NCI-H2081 (cell line): ENCODE results near the gene RAG1.

Source experiments
- DNase-seq, 2 experiments: peaks; one replicate each; lab custom pipeline; 2025; lab: John Stamatoyannopoulos, UW

The RAG1 gene

DNA sequence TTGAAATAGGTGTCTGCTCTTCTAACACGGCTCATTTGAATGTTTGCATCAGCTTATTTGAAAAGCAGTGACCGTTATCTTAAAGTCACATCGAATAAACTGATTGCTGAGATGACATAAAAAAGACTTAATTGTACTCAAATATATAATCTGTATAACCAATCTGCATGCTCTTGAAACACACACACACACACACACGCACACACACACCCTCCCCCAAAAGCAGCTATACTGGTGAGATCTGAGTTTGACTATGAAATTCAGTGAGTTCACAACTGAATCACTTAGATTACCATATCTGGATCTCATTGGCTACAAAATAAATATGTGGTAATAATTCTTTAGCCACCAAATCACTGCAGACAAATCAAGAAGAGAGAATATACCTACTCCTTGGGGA, 22.7 kb downstream of the RAG1 start:
- DNase-seq = no peak

DNA sequence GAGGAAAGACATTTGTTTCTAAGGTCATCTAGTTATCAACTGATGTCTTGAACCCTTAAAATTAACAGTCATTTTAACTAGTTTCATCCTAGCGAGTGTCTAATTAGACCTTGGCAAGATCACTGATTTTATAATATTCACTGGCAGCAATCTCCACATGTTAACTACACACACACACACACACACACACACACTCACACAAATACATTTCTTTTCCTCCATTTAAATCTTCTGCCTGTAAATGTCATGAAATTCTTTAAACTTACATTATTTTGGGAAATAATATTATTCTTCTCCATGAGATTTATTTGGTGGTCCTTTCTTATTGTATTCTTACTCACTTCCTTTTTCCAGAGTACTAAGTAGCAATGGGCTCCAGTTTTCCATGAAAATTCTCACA, 23.6 kb downstream of the RAG1 start:
- DNase-seq = no peak

DNA sequence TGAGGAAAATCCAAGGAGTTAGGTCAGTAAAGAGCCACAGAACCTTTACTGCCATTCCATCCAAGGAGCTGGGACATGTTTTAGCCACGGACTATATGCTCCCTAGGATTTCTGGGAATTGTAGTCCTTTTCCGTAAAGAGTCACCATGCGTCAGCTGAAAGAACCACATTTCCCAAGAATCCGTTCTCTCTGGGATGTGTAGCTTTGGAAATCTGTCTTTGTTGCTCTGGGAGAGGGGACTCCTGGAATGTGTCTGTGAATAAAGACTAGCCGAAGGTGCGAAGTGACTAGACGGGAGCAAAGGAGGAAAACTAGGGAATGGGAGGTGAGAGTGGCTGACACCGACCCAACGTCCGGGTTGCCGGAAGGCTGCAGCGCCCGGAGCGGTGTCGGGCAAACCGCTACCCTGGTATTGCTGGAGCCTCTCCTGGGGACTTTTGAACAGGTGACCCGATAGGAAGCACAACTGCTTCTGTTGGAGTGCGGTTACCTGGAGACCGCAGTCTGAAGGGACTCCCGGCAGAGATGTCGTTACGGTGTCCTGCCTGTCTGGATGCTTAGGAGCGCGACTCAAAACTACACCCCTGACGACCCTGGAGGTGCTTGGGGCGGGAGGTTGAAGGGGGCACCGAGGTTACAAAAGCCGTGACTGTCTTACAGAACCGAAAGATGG, 26.6 kb downstream of the RAG1 start, which contains the start of gene IFTAP:
TSS of gene IFTAP (plus strand) at position 187 of the 674 bp plus-strand sequence. CDS start 15,602 bp downstream, outside the sequence.
- peak; percentile 79 to 95 for DNase-seq

DNA sequence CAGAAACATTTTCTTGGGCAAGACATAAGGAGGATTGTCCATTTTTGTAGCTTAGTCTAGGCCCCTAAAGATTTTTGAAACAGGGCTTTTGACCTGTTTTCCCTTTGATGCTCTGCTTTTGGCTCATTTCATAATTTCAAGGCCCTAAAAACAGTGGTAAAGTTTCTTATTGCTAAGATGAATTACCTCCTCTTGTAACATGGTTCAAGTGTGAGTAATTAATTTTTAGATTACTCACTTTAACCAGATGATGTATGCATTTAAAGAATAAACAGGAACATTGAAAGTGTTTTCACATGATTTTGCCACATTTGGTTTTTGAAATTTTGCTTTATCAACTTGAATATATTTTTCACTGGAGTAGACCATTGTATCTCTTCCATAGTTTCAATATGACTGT, 29.1 kb downstream of the RAG1 start:
- no peak for DNase-seq

DNA sequence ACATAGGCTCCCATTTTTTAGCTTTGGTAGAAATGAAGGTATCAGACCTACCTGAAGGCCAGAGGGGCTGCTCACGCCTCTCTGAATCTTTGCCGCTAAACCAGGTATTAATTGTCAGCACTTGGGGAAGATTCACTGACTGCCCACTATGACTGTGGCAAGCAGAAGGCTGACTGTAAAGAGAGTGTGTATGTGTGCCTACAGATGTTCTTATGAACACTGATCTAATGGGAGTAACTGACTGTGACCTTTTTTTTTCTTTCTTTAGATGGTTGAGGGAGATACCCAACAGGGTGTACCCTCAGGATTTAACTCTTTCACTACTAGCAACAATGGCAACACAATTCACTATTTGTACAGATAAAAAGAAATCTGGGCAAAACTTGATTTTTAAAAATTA, 30.2 kb downstream of the RAG1 start, which contains the start of gene RAG2:
TSS of gene RAG2 (minus strand) at position 186 of the 400 bp plus-strand sequence. CDS start 4,068 bp downstream, outside the sequence.
- no peak for DNase-seq

DNA sequence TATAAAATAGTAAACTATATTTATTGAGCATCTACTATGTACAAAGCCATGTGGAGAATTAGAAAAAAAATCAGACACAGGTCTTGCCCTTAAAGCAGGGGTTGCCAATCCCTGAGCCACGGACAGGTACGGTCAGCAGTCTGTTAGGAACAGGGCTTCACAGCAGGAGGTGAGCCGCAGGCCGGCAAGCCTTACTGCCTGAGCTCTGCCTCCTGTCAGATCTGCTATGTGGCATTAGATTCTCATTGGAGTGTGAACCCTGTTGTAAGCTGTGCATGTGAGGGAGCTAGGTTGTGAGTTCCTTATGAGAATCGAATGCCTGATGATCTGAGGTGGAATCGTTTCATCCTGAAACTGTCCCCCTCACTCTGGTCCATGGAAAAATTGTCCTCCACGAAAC, 32.4 kb downstream of the RAG1 start:
- DNase-seq = no peak

DNA sequence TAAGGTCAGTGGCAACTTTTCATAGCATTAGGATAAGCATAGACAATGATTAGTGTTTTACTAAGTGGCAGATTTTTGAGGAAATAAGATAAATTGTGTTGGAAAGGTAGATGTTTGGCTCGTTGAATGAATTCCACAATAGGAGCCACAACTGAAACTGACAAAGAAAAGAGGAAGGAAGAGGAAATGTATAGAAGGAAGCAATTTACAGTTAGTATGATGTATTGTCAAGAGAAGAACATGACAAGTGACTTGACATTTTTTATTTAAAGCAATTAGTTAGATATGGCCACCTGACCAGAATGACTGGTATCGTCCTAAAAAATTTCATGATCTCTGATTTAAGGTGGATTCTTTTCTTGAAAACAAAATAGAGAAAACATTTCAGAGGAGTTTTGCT, 33.3 kb downstream of the RAG1 start:
- DNase-seq = no peak

DNA sequence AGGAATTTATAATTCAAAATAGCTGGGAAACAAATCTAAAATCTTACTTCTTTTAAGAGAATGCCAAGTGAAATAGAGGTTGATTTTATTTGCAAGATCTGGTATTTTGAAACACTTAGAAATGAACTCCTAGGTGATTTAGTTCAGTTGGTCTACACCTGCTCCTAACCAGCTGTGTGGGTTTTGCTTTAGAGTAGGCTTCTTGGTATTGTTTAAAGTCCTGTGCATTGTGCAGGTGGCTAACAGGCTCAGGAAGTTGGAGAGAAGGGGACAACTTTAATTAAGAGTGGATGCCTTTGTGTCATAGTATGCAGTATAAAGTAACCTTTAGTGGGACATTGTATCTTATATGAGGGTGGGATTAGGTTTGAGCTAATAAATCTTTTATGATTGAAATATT, 34.3 kb downstream of the RAG1 start:
- DNase-seq = no peak

DNA sequence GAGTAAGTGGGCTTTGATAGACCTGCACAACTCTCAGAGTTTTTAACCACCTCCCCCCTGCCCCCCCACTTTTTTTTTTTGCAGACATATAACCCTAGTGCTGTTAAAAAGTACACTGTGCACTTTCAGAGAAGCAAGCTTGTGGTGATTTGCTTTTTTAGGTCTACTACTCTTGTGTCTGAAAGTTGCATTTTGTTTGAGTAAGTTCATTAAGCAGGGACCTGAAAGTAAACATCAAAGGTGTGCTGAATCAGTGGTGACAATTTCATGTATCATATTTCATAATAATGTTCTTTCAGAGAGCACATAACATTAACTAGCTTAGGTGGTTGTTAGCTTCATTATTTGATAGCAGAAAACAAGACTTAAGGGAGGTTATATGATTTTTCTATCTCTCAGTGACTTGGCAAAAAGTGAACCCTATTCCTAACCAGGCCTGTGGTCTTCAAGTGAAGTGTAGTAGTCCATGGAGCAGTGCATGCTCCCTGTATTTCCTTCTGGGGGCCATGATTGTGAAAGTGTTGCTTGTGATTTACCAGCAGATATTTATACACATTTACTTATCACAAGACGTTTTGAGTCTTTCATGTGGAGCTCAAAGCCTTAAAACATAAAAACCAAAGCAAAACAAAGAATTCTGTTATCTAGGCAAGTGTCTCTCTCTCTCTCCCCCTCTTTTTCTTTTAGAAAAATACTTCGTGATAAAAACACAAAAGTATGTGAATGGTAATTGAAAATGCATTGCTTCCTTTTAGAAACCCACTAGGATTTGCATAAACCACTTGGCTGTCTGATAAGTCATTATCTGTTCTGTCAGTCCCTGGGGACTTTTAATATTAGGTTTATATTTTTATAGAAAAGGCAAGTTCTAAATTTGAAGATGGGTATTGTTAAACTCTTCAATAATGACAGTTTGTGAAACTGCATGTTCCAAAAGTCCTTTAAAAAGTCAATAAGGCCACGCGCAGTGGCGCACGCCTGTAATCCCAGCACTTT, 37.7 kb downstream of the RAG1 start:
- no peak for DNase-seq

DNA sequence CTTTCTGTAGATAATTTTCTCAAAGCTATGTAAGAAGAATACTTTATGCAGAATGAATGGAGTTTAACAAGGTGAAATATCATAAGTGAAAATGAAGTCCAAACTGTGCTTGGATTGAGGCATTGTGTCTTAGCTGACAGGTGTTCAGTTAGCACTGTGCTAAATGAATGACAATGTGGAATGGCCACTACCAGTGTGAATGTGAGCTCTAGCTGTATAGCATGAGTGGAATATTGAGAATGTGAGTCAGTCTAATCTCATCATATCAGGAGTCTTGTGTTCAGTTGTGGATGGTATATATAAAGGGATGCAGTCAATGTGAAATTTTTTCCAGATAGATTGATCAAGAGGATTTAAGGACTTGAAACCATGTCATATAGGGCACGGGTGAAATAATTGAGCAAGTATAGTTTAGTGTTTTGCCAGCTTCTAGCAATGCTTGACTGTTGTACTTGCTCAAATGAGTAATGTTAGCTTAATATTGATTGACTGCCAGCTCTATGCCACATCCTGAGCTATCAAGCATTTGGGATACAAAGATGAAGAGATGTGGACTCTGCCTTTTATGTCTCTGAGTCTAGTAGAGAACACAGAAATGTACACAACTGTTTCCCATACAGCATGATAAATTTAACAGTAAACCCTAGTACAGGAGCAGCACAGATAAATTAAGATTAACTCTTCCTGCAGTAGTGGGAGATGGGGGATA, 40.8 kb downstream of the RAG1 start:
- DNase-seq = no peak

DNA sequence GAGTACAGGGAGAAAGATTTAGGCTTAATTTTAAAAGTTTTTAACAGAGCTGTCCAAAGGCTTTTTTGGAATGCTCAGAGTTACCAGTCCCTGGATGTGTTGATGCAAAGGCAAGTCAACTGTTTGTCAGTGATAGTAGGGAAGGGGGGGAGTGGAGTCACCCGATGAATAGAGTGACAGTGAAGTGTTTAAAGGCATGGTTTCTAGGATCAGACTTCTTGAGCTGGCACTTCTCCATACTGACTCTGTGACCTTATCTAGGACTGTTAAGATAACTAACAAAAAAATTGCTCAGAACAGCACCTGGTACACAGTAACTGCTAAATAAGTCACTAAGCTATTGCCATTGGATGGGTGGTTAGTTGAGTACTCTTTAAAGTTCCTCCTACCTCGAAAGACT, 41.6 kb downstream of the RAG1 start:
- DNase-seq = no peak

DNA sequence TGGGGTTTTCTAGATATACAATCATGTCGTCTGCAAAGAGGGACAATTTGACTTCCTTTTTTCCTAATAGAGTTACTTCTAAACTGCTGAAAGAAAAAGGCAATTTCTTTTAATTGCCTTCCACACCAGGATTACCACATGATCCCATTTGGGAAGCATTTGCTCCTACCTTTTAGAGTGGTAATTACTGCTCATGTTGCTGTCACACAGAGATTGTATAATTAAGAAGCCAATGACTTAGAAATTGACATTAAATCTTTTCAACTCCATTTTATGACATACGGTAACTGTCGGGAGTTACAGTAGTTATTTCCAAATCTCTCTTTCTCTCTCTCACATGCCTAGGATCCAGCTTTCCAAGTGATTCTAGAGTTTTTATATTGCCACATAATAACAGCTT, 48.0 kb downstream of the RAG1 start:
- no peak for DNase-seq

DNA sequence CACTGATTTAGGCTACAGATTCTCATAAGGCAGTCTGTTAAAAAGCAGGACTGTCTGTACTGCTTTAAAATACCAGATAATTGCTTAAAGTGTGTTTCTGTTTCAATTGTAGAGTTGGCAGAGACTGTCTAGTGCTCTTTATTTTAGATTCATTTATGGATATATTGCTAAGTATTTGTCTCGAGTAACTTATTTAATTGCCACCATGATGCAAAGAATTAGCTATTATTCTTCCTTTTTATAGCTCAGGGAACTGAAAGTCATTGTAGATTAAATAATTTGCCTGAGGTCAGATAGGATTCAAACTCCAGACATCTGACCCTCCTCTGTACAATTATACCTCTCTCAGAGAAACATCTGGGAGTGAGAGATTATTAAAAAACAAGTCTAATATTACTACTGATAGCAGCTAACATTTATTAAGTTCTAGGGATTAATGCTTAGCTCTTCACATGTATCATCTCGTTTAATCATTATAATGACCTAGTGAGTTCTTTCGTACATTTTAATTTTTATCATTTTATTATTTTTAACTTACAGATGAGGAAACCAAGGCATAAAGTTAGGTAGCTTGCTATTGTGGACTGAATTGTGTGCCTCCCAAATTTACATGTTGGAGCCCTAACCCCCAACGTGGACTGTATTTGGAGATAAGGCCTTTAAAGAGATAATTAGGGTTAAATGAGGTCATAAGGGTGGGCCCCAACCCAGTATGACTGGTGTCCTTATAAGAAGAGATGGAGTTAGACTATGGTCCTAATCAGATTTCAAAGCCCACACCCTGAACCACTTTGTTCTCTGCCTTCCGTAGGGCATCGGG, 49.9 kb downstream of the RAG1 start:
- no peak for DNase-seq

DNA sequence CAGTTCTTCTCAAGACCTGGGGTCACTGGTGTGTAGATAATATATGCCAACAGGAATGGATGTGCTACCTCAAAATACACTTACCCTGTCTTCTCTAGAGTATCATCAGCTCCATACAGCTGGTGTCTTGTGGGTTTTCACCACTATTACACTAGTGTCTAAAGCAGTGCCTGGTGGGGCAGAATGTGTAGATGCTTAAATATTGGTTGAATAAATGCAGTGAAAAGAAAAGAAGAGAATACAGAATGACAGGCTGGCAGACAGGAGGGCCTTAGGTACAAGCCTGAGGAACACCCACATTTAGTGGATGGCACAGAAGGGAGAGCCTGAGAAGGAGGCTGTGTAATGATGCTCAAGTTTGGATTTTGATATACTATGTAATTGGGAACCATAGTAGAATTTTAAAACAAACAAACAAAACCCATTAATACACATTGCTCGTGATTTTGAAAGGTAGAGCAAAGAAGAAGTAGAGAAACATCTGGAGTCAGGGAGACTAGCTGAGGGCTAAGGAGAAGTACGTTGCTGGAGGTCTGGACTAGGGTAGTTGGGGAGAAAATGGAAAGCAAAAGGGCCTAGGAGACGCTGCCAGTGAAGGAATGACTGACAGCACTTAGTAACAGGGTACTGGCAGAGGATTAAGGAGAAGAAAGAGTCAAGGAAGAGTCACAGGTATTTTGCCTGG, 50.7 kb downstream of the RAG1 start:
- no peak for DNase-seq

DNA sequence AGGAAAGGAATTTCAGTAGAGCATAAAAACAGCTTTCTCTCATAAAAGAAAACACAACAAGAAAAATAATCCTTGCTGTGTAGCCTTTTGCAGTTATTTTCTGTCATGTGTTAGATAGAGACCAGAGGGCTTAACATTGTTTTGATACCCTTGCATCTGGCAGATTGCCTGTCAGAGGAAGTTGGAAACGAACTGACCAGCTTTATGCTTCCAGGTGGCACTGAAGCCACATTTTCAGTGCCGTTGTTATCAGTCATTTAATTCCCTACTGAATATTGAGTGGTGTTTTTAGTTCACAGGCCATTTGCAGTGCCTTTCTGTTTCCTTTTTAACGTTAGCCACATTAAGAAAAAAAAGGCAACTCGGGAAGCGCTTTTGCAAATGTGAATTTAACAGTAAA, 51.7 kb downstream of the RAG1 start:
- peak in 1 of 2 experiments; percentile 18 for DNase-seq

DNA sequence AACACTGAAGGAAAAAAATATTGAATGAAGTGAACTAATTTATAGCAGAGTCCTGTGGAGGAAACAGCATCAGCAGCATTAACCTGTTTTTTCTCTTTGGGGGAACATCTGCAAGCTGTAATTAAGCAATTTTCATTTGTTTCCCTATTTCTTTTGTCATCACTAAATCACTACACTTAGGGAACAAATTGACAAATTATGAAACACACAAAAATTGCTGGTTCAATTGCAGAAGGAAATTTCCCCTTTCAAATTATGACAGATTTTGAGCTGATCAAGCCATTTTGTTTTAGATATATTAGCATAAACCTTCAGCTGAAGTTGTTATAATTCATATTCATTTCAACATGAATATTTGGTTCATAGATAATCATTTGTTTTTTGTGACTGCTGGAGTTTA, 52.4 kb downstream of the RAG1 start:
- DNase-seq = no peak

DNA sequence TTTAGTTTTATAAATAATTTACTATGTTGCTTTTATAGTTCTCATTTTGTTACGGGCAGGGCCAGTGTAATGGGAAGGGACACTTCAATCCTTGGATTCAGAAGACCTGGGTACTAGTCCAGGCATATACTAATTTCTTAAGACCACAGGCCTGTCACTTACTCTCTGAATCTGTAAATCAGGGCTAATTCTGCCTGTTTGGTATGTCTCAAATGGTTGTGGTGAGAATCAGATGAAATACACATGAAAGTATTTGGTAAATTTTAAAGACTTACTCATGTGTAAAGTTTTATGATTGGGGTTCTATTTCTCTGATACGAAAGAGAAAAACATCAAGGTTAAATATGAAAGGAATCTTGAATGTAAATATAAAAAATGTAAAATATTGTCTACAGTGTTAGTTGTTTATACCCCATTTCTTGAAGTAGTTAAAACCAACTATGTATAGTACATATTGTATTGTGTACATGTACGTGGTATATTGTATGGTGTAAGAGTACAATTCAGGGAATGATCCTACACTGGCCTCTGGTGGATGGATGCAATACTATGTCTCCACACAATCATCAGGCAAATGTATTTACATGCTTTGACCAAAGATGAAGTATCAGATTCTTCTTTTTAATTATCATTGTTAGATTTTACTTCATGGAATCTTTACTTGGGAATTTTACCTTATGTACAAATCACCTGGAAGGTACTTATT, 54.8 kb downstream of the RAG1 start:
- DNase-seq = peak in 1 of 2 experiments; percentile 20

DNA sequence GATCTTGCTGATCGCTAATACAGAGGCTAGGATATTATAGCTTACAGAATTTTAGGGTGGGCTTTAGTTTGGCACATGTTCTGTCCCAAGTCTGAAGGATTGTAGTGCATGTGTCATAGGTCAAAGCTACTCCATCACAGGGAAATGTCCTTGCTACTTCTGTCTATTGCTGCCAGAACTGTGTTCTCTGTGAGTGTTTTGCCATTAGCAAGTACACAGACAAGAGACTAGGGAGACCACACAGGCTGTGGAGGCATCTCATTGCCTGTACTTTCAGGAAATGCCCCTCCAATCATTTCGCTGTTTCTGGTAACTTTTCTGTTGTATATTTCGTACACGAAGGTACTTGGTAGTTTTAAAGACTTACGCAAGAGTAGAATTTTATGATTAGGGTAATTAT, 55.7 kb downstream of the RAG1 start:
- DNase-seq = no peak

DNA sequence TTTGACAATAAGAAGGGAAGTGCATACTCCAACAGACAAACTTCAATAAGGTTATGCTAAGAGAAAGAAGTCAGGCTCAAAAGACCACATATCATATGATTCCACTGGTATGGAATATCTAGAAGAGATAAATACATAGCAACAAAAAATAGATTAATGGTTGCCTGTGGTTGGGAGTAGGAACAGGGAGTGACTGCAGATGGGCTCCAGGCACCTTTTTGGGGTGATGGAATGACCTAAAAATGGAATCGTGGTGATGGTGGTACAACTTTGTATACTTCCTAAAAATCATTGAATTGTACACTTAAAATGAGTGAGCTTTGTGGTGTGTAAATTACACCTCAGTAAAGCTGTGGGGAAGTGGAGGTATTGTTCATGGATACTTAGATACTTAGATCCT, 59.2 kb downstream of the RAG1 start:
- DNase-seq = no peak

DNA sequence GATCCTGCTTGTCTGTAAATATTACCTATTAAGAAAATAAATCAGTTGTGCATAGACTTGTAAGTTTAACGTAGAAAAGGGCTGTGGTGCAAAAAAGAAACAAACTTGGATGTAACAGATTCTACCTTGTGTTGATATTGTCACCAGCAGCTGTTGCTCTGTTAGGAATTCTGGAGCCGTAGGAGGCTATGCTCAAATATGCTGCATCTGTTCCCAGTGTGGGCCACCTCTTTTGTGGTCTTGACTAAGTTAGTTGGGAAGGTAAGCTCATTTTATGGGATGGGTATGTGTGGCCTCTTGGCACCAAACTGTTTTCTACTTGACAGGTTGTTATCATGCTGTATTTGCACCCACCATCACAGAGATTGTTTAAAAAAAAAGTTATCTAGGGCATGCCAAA, 59.7 kb downstream of the RAG1 start:
- no peak for DNase-seq
